H9 (cell line): ENCODE data around the gene FHL1. TPM values are rescaled to one million over a fixed set of nuclear protein-coding genes. Genes with fewer than 3 reads are reported as not detected.

Source experiments
- DNase-seq: peaks from one replicate; pipeline ENCODE4 v3.0.0-alpha.2; 2017
- H2AFZ ChIP-seq: one replicate; pipeline ENCODE4 v1.6.1; 2013; ENCODE audit warnings: mild to moderate bottlenecking, low read length, control low read depth, moderate library complexity
- H2AK5ac ChIP-seq: 2 replicates; pipeline ENCODE4 v1.6.1; 2013; ENCODE audit warnings: low read length, control low read depth, mixed read lengths; ENCODE audit not compliant: insufficient read length
- H2BK120ac ChIP-seq: one replicate; pipeline ENCODE4 v1.6.1; 2013; ENCODE audit warnings: low read depth, mild to moderate bottlenecking, low read length, control low read depth, inconsistent platforms; ENCODE audit not compliant: poor library complexity, severe bottlenecking
- H2BK12ac ChIP-seq: 2 replicates; pipeline ENCODE4 v1.6.1; 2013; ENCODE audit warnings: low read length, control low read depth, mixed read lengths, low read depth; ENCODE audit not compliant: insufficient read length
- H2BK15ac ChIP-seq: 2 replicates; pipeline ENCODE4 v1.6.1; 2013; ENCODE audit warnings: low read depth, low read length, control low read depth
- H2BK20ac ChIP-seq: one replicate; pipeline ENCODE4 v1.6.1; 2013; ENCODE audit warnings: low read depth, mild to moderate bottlenecking, low read length, control low read depth, inconsistent platforms; ENCODE audit not compliant: poor library complexity, severe bottlenecking
- H2BK5ac ChIP-seq: 2 replicates; pipeline ENCODE4 v1.6.1; 2013; ENCODE audit warnings: low read length, control low read depth, mixed read lengths; ENCODE audit not compliant: insufficient read length
- H3K14ac ChIP-seq: 2 replicates; pipeline ENCODE4 v1.6.1; 2013; ENCODE audit warnings: low read length, control low read depth; ENCODE audit not compliant: insufficient read depth
- H3K18ac ChIP-seq: 2 replicates; pipeline ENCODE4 v1.6.1; 2013; ENCODE audit warnings: low read depth, mild to moderate bottlenecking, mixed read lengths, low read length, control low read depth; ENCODE audit not compliant: insufficient read length
- H3K23ac ChIP-seq: 2 replicates; pipeline ENCODE4 v1.6.1; 2013; ENCODE audit warnings: low read length, control low read depth, mixed read lengths, low read depth; ENCODE audit not compliant: insufficient read length
- H3K23me2 ChIP-seq: 2 replicates; pipeline ENCODE4 v1.6.1; 2013; ENCODE audit warnings: low read depth, mild to moderate bottlenecking, mixed read lengths, low read length, control low read depth; ENCODE audit not compliant: insufficient read length, poor library complexity, severe bottlenecking
- H3K27ac ChIP-seq: 2 replicates; pipeline ENCODE4 v1.5.1; 2013; ENCODE audit warnings: low read length, control low read depth, mixed read lengths, low read depth; ENCODE audit not compliant: insufficient read length
- H3K27me3 ChIP-seq: 2 replicates; pipeline ENCODE4 v1.6.1; 2013; ENCODE audit warnings: low read length, control low read depth, inconsistent platforms; ENCODE audit not compliant: insufficient read depth
- H3K4ac ChIP-seq: 2 replicates; pipeline ENCODE4 v1.6.1; 2013; ENCODE audit warnings: low read depth, mild to moderate bottlenecking, control low read depth, inconsistent platforms, low read length, moderate library complexity
- H3K4me1 ChIP-seq: 2 replicates; pipeline ENCODE4 v1.6.1; 2013; ENCODE audit warnings: low read length, control low read depth, inconsistent platforms; ENCODE audit not compliant: insufficient read depth
- H3K4me2 ChIP-seq: 2 replicates; pipeline ENCODE4 v1.6.1; 2013; ENCODE audit warnings: low read length, control low read depth, mixed read lengths; ENCODE audit not compliant: insufficient read length, insufficient read depth
- H3K56ac ChIP-seq: 2 replicates; pipeline ENCODE4 v1.6.1; 2013; ENCODE audit warnings: low read depth, mild to moderate bottlenecking, mixed read lengths, low read length, control low read depth; ENCODE audit not compliant: insufficient read length
- H3K79me1 ChIP-seq: 2 replicates; pipeline ENCODE4 v1.6.1; 2013; ENCODE audit warnings: low read depth, mild to moderate bottlenecking, moderate library complexity, low read length, control low read depth, inconsistent platforms; ENCODE audit not compliant: insufficient read depth, poor library complexity, severe bottlenecking
- H3K79me2 ChIP-seq: 2 replicates; pipeline ENCODE4 v1.6.1; 2013; ENCODE audit warnings: low read length, control low read depth, inconsistent platforms; ENCODE audit not compliant: insufficient read depth
- H3K9ac ChIP-seq: 2 replicates; pipeline ENCODE4 v1.6.1; 2013; ENCODE audit warnings: low read length, control low read depth, mixed read lengths; ENCODE audit not compliant: insufficient read length; ENCODE audit errors: extremely low read depth
- H3K9me3 ChIP-seq: one replicate; pipeline ENCODE4 v1.6.1; 2013; ENCODE audit warnings: low read depth, low read length, inconsistent platforms; ENCODE audit not compliant: control insufficient read depth
- H3T11ph ChIP-seq: one replicate; pipeline ENCODE4 v1.6.1; 2013; ENCODE audit warnings: mild to moderate bottlenecking, low read length, control low read depth, inconsistent platforms
- H4K20me1 ChIP-seq: one replicate; pipeline ENCODE4 v1.6.1; 2013; ENCODE audit not compliant: control insufficient read depth, insufficient read length, insufficient read depth
- H4K5ac ChIP-seq: 2 replicates; pipeline ENCODE4 v1.6.1; 2013; ENCODE audit warnings: low read depth, mild to moderate bottlenecking, mixed read lengths, low read length, control low read depth; ENCODE audit not compliant: insufficient read length
- H4K8ac ChIP-seq: replicated peaks from 2 replicates; pipeline ENCODE4 v1.6.1; 2013; ENCODE audit warnings: low read length, control low read depth, mixed read lengths, low read depth; ENCODE audit not compliant: insufficient read length
- H4K91ac ChIP-seq: 2 replicates; pipeline ENCODE4 v1.6.1; 2013; ENCODE audit warnings: low read depth, mild to moderate bottlenecking, moderate library complexity, mixed read lengths, low read length, control low read depth; ENCODE audit not compliant: insufficient read length
- H3K27ac Mint-ChIP-seq, 3 experiments: 2 replicates in 2 of 3; 3 replicates in 1 of 3; pipeline ENCODE4 v1.8.0; 2020 to 2021; ENCODE audit warnings: mixed read lengths in 3 of 3, mild to moderate bottlenecking in 1 of 3, moderate library complexity in 1 of 3
- H3K27me3 Mint-ChIP-seq: 2 replicates; pipeline ENCODE4 v1.8.0; 2021; ENCODE audit warnings: low read depth, mild to moderate bottlenecking, moderate library complexity, mixed read lengths
- H3K36me3 Mint-ChIP-seq, 3 experiments: 2 replicates in 2 of 3; 3 replicates in 1 of 3; pipeline ENCODE4 v1.8.0; 2020 to 2021; ENCODE audit warnings: low read depth in 3 of 3, mixed read lengths in 3 of 3; ENCODE audit not compliant: insufficient read depth in 1 of 3
- H3K4me1 Mint-ChIP-seq, 2 experiments: 2 replicates each; pipeline ENCODE4 v1.8.0; 2020; ENCODE audit warnings: mixed read lengths in 2 of 2
- H3K4me3 Mint-ChIP-seq, 2 experiments: 2 replicates in 1 of 2; 3 replicates in 1 of 2; pipeline ENCODE4 v1.8.0; 2020 to 2021; ENCODE audit warnings: mild to moderate bottlenecking in 2 of 2, mixed read lengths in 2 of 2, moderate library complexity in 1 of 2
- H3K9me3 Mint-ChIP-seq, 2 experiments: 2 replicates in 1 of 2; 3 replicates in 1 of 2; pipeline ENCODE4 v1.8.0; 2020; ENCODE audit warnings: mild to moderate bottlenecking in 2 of 2, mixed read lengths in 2 of 2, moderate library complexity in 1 of 2
- CTCF ChIP-seq: fragments of 200-600 bp; sonication (generic); conservative IDR thresholded peaks from 3 replicates; pipeline ENCODE4 v1.8.0; 2021; ENCODE audit warnings: antibody characterized with exemption, mild to moderate bottlenecking
- WGBS: extraction: QIAGEN DNeasy Blood & Tissue Kit; methylation state at CpG from one replicate; pipeline ENCODE4 v1.1.7; 2013; ENCODE audit warnings: missing lambda C conversion rate, low lambda C conversion rate, mixed read lengths; ENCODE audit not compliant: insufficient read length; ENCODE audit errors: extremely low coverage; 5-methylcytosine and 5-hydroxymethylcytosine counted together
- total RNA-seq: library from RNA; stranded (reverse); gene quantifications from 2 replicates; pipeline ENCODE4 v1.2.1, GENCODE V29; 2021

FHL1 gene
- total RNA-seq, 1 experiment from 2014 or later, result 20.0 TPM

DNA sequence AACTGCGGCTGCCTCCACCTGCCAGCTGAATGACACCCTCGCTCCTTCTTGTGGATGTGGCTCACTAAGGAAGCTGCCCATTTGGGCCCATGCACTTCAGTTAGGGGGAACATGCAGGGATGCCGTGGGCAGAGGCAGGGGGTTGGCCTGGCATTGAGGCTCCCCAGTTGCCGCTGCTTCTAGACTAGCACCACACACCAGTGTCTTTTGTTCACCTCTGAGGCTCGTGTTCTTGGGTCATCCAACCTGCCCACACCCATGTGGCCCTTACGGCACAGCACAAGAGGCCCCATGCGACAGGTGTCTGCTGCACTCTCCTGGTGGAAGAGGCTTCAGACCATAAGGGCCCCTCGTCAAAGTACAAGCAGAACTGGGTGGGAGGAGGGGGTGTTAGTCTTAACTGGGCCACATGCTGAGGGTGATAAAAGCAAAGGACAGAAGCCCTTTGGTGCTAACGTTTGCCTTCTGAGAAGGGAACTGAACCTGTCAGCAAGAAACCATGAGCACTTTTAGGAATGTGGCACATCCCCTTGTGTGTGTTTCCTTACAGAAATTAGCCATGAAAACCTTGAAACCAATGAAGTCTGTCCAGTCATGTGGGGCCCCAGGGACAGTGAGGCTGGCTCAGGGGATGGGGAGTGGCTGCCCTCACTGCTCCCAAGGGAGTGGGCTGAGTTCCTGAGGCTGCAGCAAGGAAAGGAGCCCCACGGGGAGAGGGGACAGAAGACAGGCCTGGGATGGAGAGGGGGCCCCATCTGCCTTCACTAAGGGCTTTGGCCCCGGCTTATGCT lies 64.6 kb downstream of the FHL1 start:
- Mint-ChIP-seq H3K4me3 (no peak overlapping the region), H3K27me3 (peaks cover 1% of the 10 kb centered on the region; the same call in 1 of the 2 replicates), H3K27ac (no peak overlapping the region; a peak in 3 of 7 replicates), H3K36me3 (peaks cover 20 to 37% (median 25%) of the 10 kb centered on the region in 3 experiments), H3K9me3 (peaks cover 51 to 66% of the 10 kb centered on the region in 2 experiments), H3K4me1 (peaks cover 0 to 12% of the 10 kb centered on the region in 2 experiments; a peak in 1 of 4 replicates)
- Histone ChIP-seq H3K4me2 (no peak overlapping the region), H2AK5ac (no peak overlapping the region), H3T11ph (no peak overlapping the region), H4K8ac (no peak overlapping the region), H2AFZ (no peak overlapping the region), H3K14ac (no peak overlapping the region), H2BK15ac (no peak overlapping the region), H3K9ac (no peak overlapping the region), H3K18ac (no peak overlapping the region), H4K5ac (no peak overlapping the region), H3K27me3 (no peaks in the 10 kb centered on the region), H2BK12ac (no peak overlapping the region), H4K91ac (no peak overlapping the region), H2BK120ac (no peak overlapping the region), H4K20me1 (no peaks in the 10 kb centered on the region), H2BK20ac (no peak overlapping the region), H3K79me2 (no peaks in the 10 kb centered on the region), H3K79me1 (no peaks in the 10 kb centered on the region), H2BK5ac (no peak overlapping the region), H3K4me1 (no peaks in the 10 kb centered on the region), H3K56ac (no peak overlapping the region), H3K9me3 (peaks cover 77% of the 10 kb centered on the region), H3K23ac (no peak overlapping the region), H3K27ac (no peak overlapping the region), H3K23me2 (no peaks in the 10 kb centered on the region), H3K4ac (no peak overlapping the region)
- no peak for TF ChIP-seq CTCF
- WGBS, result no CpG with 5 or more reads among the region's 11 CpGs
- no peak for DNase-seq
